Activated naive CD8-positive, alpha-beta T cell treated with anti-CD3 and anti-CD28 coated beads, Interleukin-2, amount 50 U/mL, for 24 hours (primary cell): ENCODE results near the gene ALG2.

ENCODE experiments used
- ATAC-seq: fragments of 150-1000 bp; cut with Tn5 transposase; one replicate; pipeline ENCODE4 v1.10.0; 2021
- DNase-seq: peaks from one replicate; pipeline ENCODE4 v3.0.0; 2021
- H3K27ac Mint-ChIP-seq: one replicate; pipeline ENCODE4 v1.8.0; 2021; ENCODE audit warnings: mild to moderate bottlenecking, mixed read lengths
- H3K27me3 Mint-ChIP-seq: one replicate; pipeline ENCODE4 v1.8.0; 2021; ENCODE audit warnings: mixed read lengths
- H3K36me3 Mint-ChIP-seq: one replicate; pipeline ENCODE4 v1.8.0; 2021; ENCODE audit warnings: low read depth, mixed read lengths
- H3K4me1 Mint-ChIP-seq: one replicate; pipeline ENCODE4 v1.8.0; 2021; ENCODE audit warnings: mixed read lengths
- H3K4me3 Mint-ChIP-seq: one replicate; pipeline ENCODE4 v1.8.0; 2021; ENCODE audit warnings: mild to moderate bottlenecking, moderate library complexity, mixed read lengths
- H3K9me3 Mint-ChIP-seq: one replicate; pipeline ENCODE4 v1.8.0; 2021; ENCODE audit warnings: mixed read lengths

The ALG2 gene

GRCh38 chr9:99190597-99191283, 31.0 kb downstream of the ALG2 start:
- Mint-ChIP-seq H3K36me3 (no peaks in the 10 kb centered on the region), H3K27me3 (peaks cover 5% of the 10 kb centered on the region), H3K9me3 (no peaks in the 10 kb centered on the region), H3K4me1 (peaks cover 13% of the 10 kb centered on the region), H3K27ac (no peak overlapping the region), H3K4me3 (no peak overlapping the region)
- no peak for ATAC-seq
- DNase-seq = no peak

DNA sequence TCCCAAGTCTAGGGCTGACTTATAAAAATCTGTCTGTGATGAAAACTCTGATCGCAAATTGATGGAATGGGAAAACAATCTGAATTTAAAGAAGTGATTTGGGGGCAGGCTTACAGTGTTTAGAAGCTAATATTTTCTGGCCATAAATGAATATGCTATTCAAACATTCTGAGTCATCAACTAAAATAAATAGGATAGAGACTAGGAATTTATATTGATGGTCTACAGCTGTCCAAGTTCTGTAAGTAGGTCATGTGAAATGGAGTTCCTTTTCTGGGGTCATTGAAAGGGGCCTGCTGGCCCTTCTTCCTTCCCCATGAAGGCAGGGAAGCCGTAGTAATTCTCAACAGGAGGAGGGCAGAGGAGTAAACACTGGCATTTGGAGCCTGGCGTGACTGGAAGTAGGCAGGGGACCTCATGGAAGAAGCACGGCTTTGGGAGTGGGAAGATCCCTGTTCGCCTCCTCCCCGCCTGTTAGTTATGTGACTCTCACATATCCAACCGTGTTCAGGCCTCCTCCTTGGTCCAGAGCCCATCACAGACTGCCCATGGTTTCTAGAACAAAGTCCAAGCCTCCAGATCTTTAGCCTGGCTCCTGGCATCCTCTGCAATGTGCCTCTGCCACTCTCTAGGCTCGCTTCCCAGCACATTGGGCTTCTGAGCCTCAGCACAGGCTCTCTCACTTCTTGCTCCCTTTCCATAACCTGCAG, 31.7 kb downstream of the ALG2 start:
- H3K27ac Mint-ChIP-seq = no peak overlapping the region

GRCh38 chr9:99189186-99189585, 32.6 kb downstream of the ALG2 start:
- DNase-seq (no peak), ATAC-seq (no peak)
- Mint-ChIP-seq H3K27ac (no peak overlapping the region), H3K4me1 (peaks cover 27% of the 10 kb centered on the region), H3K36me3 (no peaks in the 10 kb centered on the region), H3K9me3 (no peaks in the 10 kb centered on the region), H3K4me3 (no peak overlapping the region), H3K27me3 (peaks cover 5% of the 10 kb centered on the region)

More for the DNA sequence above, 31.7 kb downstream of the ALG2 start:
- no peaks in the 10 kb centered on the region for H3K9me3 Mint-ChIP-seq
- H3K4me1 Mint-ChIP-seq = peaks cover 19% of the 10 kb centered on the region
- H3K27me3 Mint-ChIP-seq = peaks cover 5% of the 10 kb centered on the region
- ATAC-seq (no peak), DNase-seq (no peak)
- H3K4me3 Mint-ChIP-seq = no peak overlapping the region
- H3K36me3 Mint-ChIP-seq = no peaks in the 10 kb centered on the region

DNA sequence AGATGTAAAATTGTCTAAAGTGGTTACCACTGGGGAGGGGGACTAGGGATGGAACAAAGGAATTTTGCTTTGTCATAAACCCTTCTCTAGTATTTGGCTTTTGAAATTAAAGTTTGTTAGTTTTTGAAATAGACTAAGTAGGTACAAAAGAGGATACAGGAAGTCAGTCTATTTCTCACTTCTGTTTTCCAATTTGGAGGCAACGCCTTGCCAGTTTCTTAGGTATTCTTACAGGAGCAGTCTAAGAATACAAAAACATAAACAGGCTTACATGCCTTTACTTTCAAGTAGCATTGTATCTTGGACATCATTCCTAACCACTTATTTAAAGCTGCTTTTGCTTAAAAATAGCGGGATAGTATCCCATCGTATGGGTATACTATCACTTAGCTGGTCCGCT, 34.4 kb downstream of the ALG2 start:
- ATAC-seq (no peak), DNase-seq (no peak)
- H3K4me3 Mint-ChIP-seq = no peak overlapping the region
- H3K27me3 Mint-ChIP-seq = peaks cover 5% of the 10 kb centered on the region
- H3K9me3 Mint-ChIP-seq = no peaks in the 10 kb centered on the region
- peaks cover 40% of the 10 kb centered on the region for H3K4me1 Mint-ChIP-seq
- no peaks in the 10 kb centered on the region for H3K36me3 Mint-ChIP-seq
- H3K27ac Mint-ChIP-seq = no peak overlapping the region

- no peak overlapping the region for H3K27ac Mint-ChIP-seq
- no peak overlapping the region for H3K4me3 Mint-ChIP-seq
- H3K9me3 Mint-ChIP-seq = no peaks in the 10 kb centered on the region
- peaks cover 54% of the 10 kb centered on the region for H3K4me1 Mint-ChIP-seq
- H3K27me3 Mint-ChIP-seq = peaks cover 3% of the 10 kb centered on the region
- ATAC-seq = no peak
- DNase-seq = no peak
- peaks cover 4% of the 10 kb centered on the region for H3K36me3 Mint-ChIP-seq
These were observed 35.8 kb downstream of the ALG2 start for GRCh38 chr9:99185934-99186333.

DNA sequence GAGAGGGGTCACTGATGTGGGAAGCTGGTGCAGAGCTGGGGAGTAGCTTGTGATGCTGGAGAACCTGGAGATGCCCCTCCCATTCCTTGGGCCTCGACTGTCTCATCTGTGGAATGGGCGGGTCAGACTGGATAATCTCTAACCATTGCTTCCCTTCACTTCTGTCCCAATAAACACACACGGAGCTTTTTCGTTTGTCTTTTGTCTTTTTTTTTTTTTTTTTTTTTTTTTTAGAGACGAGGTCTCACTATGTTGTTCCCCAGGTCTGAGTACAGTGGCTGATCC, 36.5 kb downstream of the ALG2 start:
- Mint-ChIP-seq H3K27me3 (peaks cover 3% of the 10 kb centered on the region), H3K36me3 (peaks cover 4% of the 10 kb centered on the region), H3K4me3 (no peak overlapping the region), H3K9me3 (no peaks in the 10 kb centered on the region), H3K27ac (no peak overlapping the region), H3K4me1 (peaks cover 60% of the 10 kb centered on the region)
- no peak for DNase-seq
- ATAC-seq = no peak

DNA sequence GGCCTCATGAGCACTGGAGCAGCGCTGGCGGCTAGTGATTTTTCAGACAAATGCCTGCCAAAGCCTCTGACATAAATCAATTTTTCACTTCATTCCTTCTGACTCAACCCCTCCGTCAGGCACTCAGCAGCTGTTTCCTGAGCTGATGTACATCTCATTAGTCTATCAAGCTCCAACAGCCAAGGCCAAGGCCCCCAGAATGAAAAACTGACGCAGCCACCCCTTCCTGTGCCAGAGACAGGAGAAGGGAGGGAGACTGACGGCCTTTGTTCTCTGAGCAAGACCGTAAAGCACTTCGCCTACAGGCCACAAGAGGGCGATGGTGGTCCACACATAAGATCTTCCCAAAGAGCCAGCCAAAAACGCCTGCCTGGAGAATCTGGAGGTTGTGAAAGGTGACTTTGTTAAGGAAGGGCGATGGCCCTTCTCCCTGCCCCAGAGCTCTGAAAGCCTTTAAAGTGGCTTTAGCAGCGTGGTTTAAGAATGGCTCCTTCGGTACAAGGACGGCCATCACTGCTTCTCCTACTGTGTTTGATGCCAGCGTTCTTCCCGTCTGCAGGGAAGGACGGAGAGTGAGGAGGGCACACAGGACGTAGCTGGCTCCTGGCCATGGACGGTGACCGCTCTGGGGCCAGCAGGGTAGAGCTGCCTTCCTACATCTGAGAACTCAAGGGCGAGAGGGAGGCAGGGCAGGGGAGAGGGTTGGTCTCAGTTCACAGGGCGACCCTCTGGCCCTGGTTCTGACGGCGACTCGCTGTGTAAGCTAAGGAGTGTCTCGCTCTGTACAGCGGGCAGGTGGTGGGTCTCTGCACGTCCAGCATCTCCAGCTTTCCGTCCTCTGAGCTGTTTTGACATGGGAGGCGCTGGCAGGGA, 37.0 kb downstream of the ALG2 start:
- H3K9me3 Mint-ChIP-seq = no peaks in the 10 kb centered on the region
- peak overlapping the region; percentile 81 for H3K27ac Mint-ChIP-seq
- no peak overlapping the region for H3K4me3 Mint-ChIP-seq
- peaks cover 65% of the 10 kb centered on the region for H3K4me1 Mint-ChIP-seq
- DNase-seq = peak; percentile 82
- H3K27me3 Mint-ChIP-seq = peaks cover 3% of the 10 kb centered on the region
- peak; percentile 95 for ATAC-seq
- peaks cover 4% of the 10 kb centered on the region for H3K36me3 Mint-ChIP-seq

GRCh38 chr9:99184110-99184474, 37.6 kb downstream of the ALG2 start:
- Mint-ChIP-seq H3K9me3 (no peaks in the 10 kb centered on the region), H3K36me3 (peaks cover 4% of the 10 kb centered on the region), H3K27ac (peak overlapping the region; percentile 81), H3K27me3 (peaks cover 3% of the 10 kb centered on the region), H3K4me3 (no peak overlapping the region), H3K4me1 (peaks cover 71% of the 10 kb centered on the region)
- ATAC-seq (peak; percentile 3), DNase-seq (no peak)

DNA sequence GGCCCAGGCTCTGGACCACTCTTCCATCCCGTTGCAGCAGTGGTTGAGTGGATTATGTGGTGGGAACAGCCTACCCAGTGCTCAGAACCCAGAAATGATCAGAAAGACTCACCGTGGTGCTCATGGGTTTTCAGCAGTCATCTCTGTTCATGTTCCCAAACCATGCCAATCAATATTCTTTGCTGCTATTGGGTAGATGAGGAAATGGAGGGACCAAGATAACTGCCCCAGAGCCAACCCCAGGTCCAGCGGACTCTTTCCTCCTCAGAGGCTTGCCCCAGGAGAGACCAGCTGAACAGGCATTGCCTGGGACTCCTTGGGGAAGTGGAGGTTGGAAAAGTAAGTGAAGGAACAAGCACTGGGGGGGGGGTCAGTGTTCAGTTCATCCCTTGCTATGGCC, 38.1 kb downstream of the ALG2 start:
- Mint-ChIP-seq H3K27ac (peak overlapping the region; percentile 81), H3K4me1 (peaks cover 76% of the 10 kb centered on the region), H3K4me3 (no peak overlapping the region), H3K9me3 (no peaks in the 10 kb centered on the region), H3K27me3 (peaks cover 5% of the 10 kb centered on the region), H3K36me3 (peaks cover 4% of the 10 kb centered on the region)
- DNase-seq (no peak), ATAC-seq (no peak)

DNA sequence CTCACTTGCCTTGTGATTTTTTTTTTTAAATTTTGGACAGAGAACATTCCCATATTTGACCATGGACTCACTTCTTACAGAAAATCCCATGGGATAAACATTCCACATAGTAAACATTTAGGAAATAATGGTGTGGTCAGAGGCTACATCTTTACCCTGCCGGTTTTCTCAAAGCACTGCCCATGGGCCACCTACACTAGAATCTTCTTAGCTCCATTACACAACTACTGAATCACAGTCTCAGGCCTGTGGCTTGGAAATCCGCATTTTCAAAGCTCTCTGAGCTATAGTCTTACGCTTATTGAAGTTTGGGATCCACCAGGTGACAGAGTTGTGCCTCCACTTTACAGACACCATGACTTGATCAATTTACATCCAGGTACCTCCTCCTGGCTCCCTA, 39.4 kb downstream of the ALG2 start:
- peak overlapping the region; percentile 4 for H3K27ac Mint-ChIP-seq
- H3K4me3 Mint-ChIP-seq = no peak overlapping the region
- H3K9me3 Mint-ChIP-seq = no peaks in the 10 kb centered on the region
- DNase-seq = no peak
- H3K4me1 Mint-ChIP-seq = peaks cover 75% of the 10 kb centered on the region
- H3K27me3 Mint-ChIP-seq = peaks cover 2% of the 10 kb centered on the region
- H3K36me3 Mint-ChIP-seq = peaks cover 4% of the 10 kb centered on the region
- ATAC-seq = no peak

DNA sequence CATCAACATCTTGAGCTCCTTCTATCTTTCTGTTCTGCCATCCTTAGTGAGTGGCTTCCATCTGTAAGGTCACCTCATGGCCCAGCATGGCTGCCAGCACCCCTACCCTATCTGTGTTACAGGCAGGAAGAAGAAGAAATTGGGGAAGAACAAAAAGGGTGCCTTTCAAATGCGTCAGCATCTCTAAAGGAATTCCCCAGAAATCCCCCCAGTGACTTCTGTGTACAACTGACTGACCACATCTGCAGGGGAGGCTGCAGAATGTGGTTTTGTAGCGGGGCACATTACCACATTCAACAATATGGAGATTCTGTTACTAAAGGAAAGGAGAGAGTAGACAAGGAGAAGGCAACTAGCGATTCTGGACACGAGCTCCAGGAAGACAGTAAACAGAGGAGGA, 40.1 kb downstream of the ALG2 start:
- Mint-ChIP-seq H3K4me3 (peak overlapping the region; percentile 41), H3K4me1 (peaks cover 71% of the 10 kb centered on the region), H3K27me3 (peaks cover 2% of the 10 kb centered on the region), H3K9me3 (no peaks in the 10 kb centered on the region), H3K36me3 (peaks cover 4% of the 10 kb centered on the region), H3K27ac (peak overlapping the region; percentile 78)
- peak; percentile 45 for ATAC-seq
- peak; percentile 50 for DNase-seq

GRCh38 chr9:99181206-99181605, 40.5 kb downstream of the ALG2 start:
- no peak for DNase-seq
- H3K27ac Mint-ChIP-seq = peak overlapping the region; percentile 78
- peak overlapping the region; percentile 41 for H3K4me3 Mint-ChIP-seq

GRCh38 chr9:99180662-99181061, 41.1 kb downstream of the ALG2 start:
- ATAC-seq = no peak
- Mint-ChIP-seq H3K4me1 (peaks cover 70% of the 10 kb centered on the region), H3K27ac (peak overlapping the region; percentile 78), H3K4me3 (peak overlapping the region; percentile 25), H3K9me3 (no peaks in the 10 kb centered on the region), H3K27me3 (peaks cover 2% of the 10 kb centered on the region), H3K36me3 (peaks cover 4% of the 10 kb centered on the region)
- no peak for DNase-seq

More at GRCh38 chr9:99181206-99181605, 40.5 kb downstream of the ALG2 start:
- ATAC-seq = no peak
- Mint-ChIP-seq H3K9me3 (no peaks in the 10 kb centered on the region), H3K27me3 (peaks cover 2% of the 10 kb centered on the region), H3K36me3 (peaks cover 4% of the 10 kb centered on the region), H3K4me1 (peaks cover 70% of the 10 kb centered on the region)

GRCh38 chr9:99180199-99180598, 41.5 kb downstream of the ALG2 start:
- H3K27ac Mint-ChIP-seq = peak overlapping the region; percentile 78
- H3K4me1 Mint-ChIP-seq = peaks cover 65% of the 10 kb centered on the region
- peak overlapping the region; percentile 25 for H3K4me3 Mint-ChIP-seq
- H3K9me3 Mint-ChIP-seq = no peaks in the 10 kb centered on the region
- peak; percentile 48 for ATAC-seq
- DNase-seq = no peak
- peaks cover 4% of the 10 kb centered on the region for H3K36me3 Mint-ChIP-seq
- peaks cover 2% of the 10 kb centered on the region for H3K27me3 Mint-ChIP-seq
